Mesenchymal stem cell (in vitro differentiated cells and primary cell): ENCODE results near the gene CDK14.
A peak's percentile ranks its signal among the peaks of the same experiment; 100 is the strongest.

ENCODE experiments used
- DNase-seq: peaks from one replicate; pipeline ENCODE4 v3.0.0-alpha.2; 2013
- H2AFZ ChIP-seq: one replicate; pipeline ENCODE4 v1.6.1; 2013; ENCODE audit warnings: low read depth, mild to moderate bottlenecking, control low read depth, inconsistent platforms, low read length, moderate library complexity
- H2AK5ac ChIP-seq: 2 replicates; pipeline ENCODE4 v1.6.1; 2013; ENCODE audit warnings: low read length, moderate library complexity, mild to moderate bottlenecking, inconsistent platforms; ENCODE audit not compliant: severe bottlenecking
- H2BK120ac ChIP-seq: one replicate; pipeline ENCODE4 v1.6.1; 2013; ENCODE audit warnings: low read depth, mild to moderate bottlenecking, inconsistent platforms, low read length, moderate library complexity
- H2BK12ac ChIP-seq, 2 experiments: one replicate each; pipeline ENCODE4 v1.6.1; 2013; ENCODE audit warnings: inconsistent platforms in 2 of 2, low read length in 2 of 2, mild to moderate bottlenecking in 2 of 2, moderate library complexity in 2 of 2, control low read depth in 1 of 2
- H2BK15ac ChIP-seq: one replicate; pipeline ENCODE4 v1.6.1; 2013; ENCODE audit warnings: mild to moderate bottlenecking, low read depth, inconsistent platforms; ENCODE audit not compliant: poor library complexity, severe bottlenecking
- H2BK5ac ChIP-seq: 2 replicates; pipeline ENCODE4 v1.6.1; 2013; ENCODE audit warnings: low read depth, mild to moderate bottlenecking, low read length, control low read depth, inconsistent platforms; ENCODE audit not compliant: poor library complexity, severe bottlenecking
- H3K14ac ChIP-seq, 2 experiments: one replicate each; pipeline ENCODE4 v1.6.1; 2013; ENCODE audit warnings: inconsistent platforms in 2 of 2, low read length in 2 of 2, control low read depth in 1 of 2, mild to moderate bottlenecking in 1 of 2, moderate library complexity in 1 of 2
- H3K18ac ChIP-seq, 2 experiments: one replicate each; pipeline ENCODE4 v1.6.1; 2013; ENCODE audit warnings: inconsistent platforms in 2 of 2, low read length in 2 of 2, control low read depth in 1 of 2, low read depth in 1 of 2, mild to moderate bottlenecking in 1 of 2
- H3K23ac ChIP-seq, 2 experiments: one replicate each; pipeline ENCODE4 v1.6.1; 2013; ENCODE audit warnings: inconsistent platforms in 2 of 2, low read length in 2 of 2, mild to moderate bottlenecking in 2 of 2, moderate library complexity in 2 of 2, control low read depth in 1 of 2
- H3K27ac ChIP-seq: 2 replicates; pipeline ENCODE4 v1.5.1; 2013; ENCODE audit warnings: mild to moderate bottlenecking, moderate library complexity, low read length, control low read depth, inconsistent platforms; ENCODE audit not compliant: poor library complexity, severe bottlenecking
- H3K27me3 ChIP-seq, 2 experiments: 2 replicates each; pipeline versions ENCODE4 v1.6.1 to v1.7.0; 2013; ENCODE audit warnings: low read length in 2 of 2, mild to moderate bottlenecking in 2 of 2, moderate library complexity in 2 of 2, control low read depth in 1 of 2, inconsistent platforms in 1 of 2; ENCODE audit not compliant: control insufficient read depth in 1 of 2, insufficient read depth in 1 of 2
- H3K36me3 ChIP-seq, 2 experiments: 2 replicates each; pipeline versions ENCODE4 v1.6.1 to v1.7.0; 2013; ENCODE audit warnings: low read length in 2 of 2, control low read depth in 1 of 2, inconsistent platforms in 1 of 2, low read depth in 1 of 2, mild to moderate bottlenecking in 1 of 2; ENCODE audit not compliant: insufficient read depth in 2 of 2, control insufficient read depth in 1 of 2
- H3K4ac ChIP-seq, 2 experiments: one replicate each; pipeline ENCODE4 v1.6.1; 2013; ENCODE audit warnings: inconsistent platforms in 2 of 2, low read length in 2 of 2, mild to moderate bottlenecking in 2 of 2, moderate library complexity in 2 of 2, control low read depth in 1 of 2, low read depth in 1 of 2
- H3K4me1 ChIP-seq: 2 replicates; pipeline ENCODE4 v1.6.1; 2013; ENCODE audit warnings: low read depth, low read length, control low read depth; ENCODE audit not compliant: control insufficient read depth, insufficient read depth
- H3K4me2 ChIP-seq: 2 replicates; pipeline ENCODE4 v1.6.1; 2013; ENCODE audit warnings: low read length, mild to moderate bottlenecking, inconsistent platforms; ENCODE audit not compliant: poor library complexity, severe bottlenecking
- H3K4me3 ChIP-seq, 2 experiments: 2 replicates each; pipeline versions ENCODE4 v1.5.1 to v1.7.0; 2013; ENCODE audit warnings: low read length in 2 of 2, mild to moderate bottlenecking in 2 of 2, control low read depth in 1 of 2, low read depth in 1 of 2; ENCODE audit not compliant: insufficient read depth in 1 of 2
- H3K79me1 ChIP-seq: replicated peaks from 2 replicates; pipeline ENCODE4 v1.6.1; 2013; ENCODE audit warnings: mild to moderate bottlenecking, control low read depth, low read length, inconsistent platforms; ENCODE audit not compliant: poor library complexity, severe bottlenecking
- H3K9ac ChIP-seq: 2 replicates; pipeline ENCODE4 v1.7.0; 2013; ENCODE audit warnings: mild to moderate bottlenecking, low read length, moderate library complexity
- H3K9me3 ChIP-seq: 2 replicates; pipeline ENCODE4 v1.7.0; 2013; ENCODE audit warnings: mild to moderate bottlenecking, low read length; ENCODE audit not compliant: control insufficient read depth
- H4K8ac ChIP-seq: one replicate; pipeline ENCODE4 v1.6.1; 2013; ENCODE audit warnings: inconsistent platforms, mild to moderate bottlenecking, low read length, moderate library complexity
- H4K91ac ChIP-seq: one replicate; pipeline ENCODE4 v1.6.1; 2013; ENCODE audit warnings: mild to moderate bottlenecking, low read length, inconsistent platforms
- WGBS: methylation state at CpG from one replicate; pipeline ENCODE4 v1.1.7; 2013; ENCODE audit warnings: mixed read lengths; 5-methylcytosine and 5-hydroxymethylcytosine counted together

Gene CDK14

DNA sequence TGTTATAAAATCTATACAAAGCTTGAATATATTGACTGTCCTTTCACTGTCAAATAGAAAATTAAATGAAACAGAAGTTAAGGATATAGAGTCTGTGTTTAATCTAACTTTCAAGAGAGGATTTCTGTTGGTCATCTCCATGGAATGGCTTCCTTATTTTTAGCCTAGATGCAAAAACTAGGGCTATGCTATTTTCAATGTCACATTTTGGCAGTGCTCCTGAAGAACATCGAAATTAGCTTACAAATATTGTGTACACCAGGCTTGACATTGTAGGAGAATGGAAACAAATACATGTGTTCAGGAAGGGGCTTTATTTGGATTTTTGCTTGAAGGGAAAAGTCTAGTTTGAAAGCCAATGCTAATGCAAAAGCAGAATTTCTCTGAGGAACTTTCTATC is 295.4 kb downstream of the CDK14 start:
- H2AK5ac ChIP-seq = no peak overlapping the region
- no peak overlapping the region for H3K27ac ChIP-seq
- no peak overlapping the region for H3K23ac ChIP-seq
- H3K18ac ChIP-seq = no peak overlapping the region
- H3K9ac ChIP-seq = no peak overlapping the region
- no peaks in the 10 kb centered on the region for H3K79me1 ChIP-seq
- H4K8ac ChIP-seq = no peak overlapping the region
- no peaks in the 10 kb centered on the region for H3K4me1 ChIP-seq
- no peak overlapping the region for H3K4me2 ChIP-seq
- H2BK15ac ChIP-seq = no peak overlapping the region
- H3K36me3 ChIP-seq = no peaks in the 10 kb centered on the region
- H2BK5ac ChIP-seq = no peak overlapping the region
- no peak overlapping the region for H3K4ac ChIP-seq
- no peak overlapping the region for H2BK120ac ChIP-seq
- no peaks in the 10 kb centered on the region for H3K27me3 ChIP-seq
- no peak overlapping the region for H3K4me3 ChIP-seq
- H2BK12ac ChIP-seq = no peak overlapping the region
- no peak for DNase-seq
- no peak overlapping the region for H4K91ac ChIP-seq
- H3K14ac ChIP-seq = no peak overlapping the region
- H2AFZ ChIP-seq = no peak overlapping the region
- no peaks in the 10 kb centered on the region for H3K9me3 ChIP-seq
- 100% methylated on average over 1 of the region's 1 CpG for WGBS

DNA sequence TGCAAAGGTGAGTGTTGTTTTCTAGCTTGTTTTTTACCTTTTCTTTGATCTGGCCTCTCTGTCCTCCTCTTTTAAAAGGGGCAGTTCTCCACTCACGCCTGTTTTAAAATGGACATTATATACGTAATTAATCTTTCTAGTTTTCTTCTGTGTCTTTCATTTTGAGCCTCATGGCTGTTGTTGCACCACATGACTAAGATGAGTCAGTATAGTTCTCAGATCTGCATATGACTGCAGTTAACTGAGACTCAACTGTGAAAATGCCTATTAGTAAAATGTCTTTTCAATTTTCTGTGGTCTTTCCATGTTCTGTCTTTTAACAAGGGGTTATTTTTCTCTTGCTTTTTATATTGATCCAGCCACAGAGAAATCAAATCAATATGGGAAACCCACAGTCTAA is 296.1 kb downstream of the CDK14 start:
- Histone ChIP-seq H3K4me2 (no peak overlapping the region), H3K23ac (no peak overlapping the region), H3K4ac (no peak overlapping the region), H3K4me3 (no peak overlapping the region), H3K27me3 (no peaks in the 10 kb centered on the region), H3K36me3 (no peaks in the 10 kb centered on the region), H3K9ac (no peak overlapping the region), H2BK5ac (no peak overlapping the region), H2BK12ac (no peak overlapping the region), H3K27ac (no peak overlapping the region), H3K79me1 (no peaks in the 10 kb centered on the region), H3K4me1 (no peaks in the 10 kb centered on the region), H3K18ac (no peak overlapping the region), H4K8ac (no peak overlapping the region), H2AFZ (no peak overlapping the region), H4K91ac (no peak overlapping the region), H2AK5ac (no peak overlapping the region), H3K14ac (no peak overlapping the region), H2BK15ac (no peak overlapping the region), H3K9me3 (no peaks in the 10 kb centered on the region), H2BK120ac (no peak overlapping the region)
- peak; percentile 8 for DNase-seq
- no CpG with 5 or more reads among the region's 2 CpGs for WGBS

DNA sequence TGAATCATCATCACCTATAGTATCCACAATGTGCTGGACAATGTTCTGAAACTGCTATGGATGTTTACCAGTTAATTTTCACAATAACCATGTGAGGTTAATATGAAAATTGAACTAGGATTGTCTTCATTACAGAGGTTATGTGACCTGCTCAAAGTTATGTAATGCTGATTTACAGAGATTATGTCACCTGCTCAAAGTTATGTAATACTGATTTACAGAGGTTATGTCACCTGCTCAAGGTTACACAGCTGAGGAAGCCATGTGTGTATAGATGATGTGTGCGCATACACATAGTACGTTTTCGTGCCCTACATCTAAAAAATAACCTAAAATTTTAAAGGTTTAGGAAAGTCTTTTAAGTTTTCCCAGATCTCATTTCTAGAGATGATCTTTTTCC is 298.0 kb downstream of the CDK14 start:
- H3K36me3 ChIP-seq = no peaks in the 10 kb centered on the region
- H2BK12ac ChIP-seq = no peak overlapping the region
- no peak overlapping the region for H2BK15ac ChIP-seq
- WGBS = no CpG with 5 or more reads among the region's 3 CpGs
- H3K4me2 ChIP-seq = no peak overlapping the region
- H3K79me1 ChIP-seq = no peaks in the 10 kb centered on the region
- DNase-seq = no peak
- H4K8ac ChIP-seq = no peak overlapping the region
- no peak overlapping the region for H2BK120ac ChIP-seq
- H2AK5ac ChIP-seq = no peak overlapping the region
- H4K91ac ChIP-seq = no peak overlapping the region
- H2BK5ac ChIP-seq = no peak overlapping the region
- no peak overlapping the region for H3K14ac ChIP-seq
- H3K9me3 ChIP-seq = no peaks in the 10 kb centered on the region
- H3K23ac ChIP-seq = no peak overlapping the region
- H3K4me1 ChIP-seq = no peaks in the 10 kb centered on the region
- H3K4ac ChIP-seq = no peak overlapping the region
- H3K4me3 ChIP-seq = no peak overlapping the region
- no peak overlapping the region for H3K27ac ChIP-seq
- no peaks in the 10 kb centered on the region for H3K27me3 ChIP-seq
- no peak overlapping the region for H3K18ac ChIP-seq
- H3K9ac ChIP-seq = no peak overlapping the region
- no peak overlapping the region for H2AFZ ChIP-seq

DNA sequence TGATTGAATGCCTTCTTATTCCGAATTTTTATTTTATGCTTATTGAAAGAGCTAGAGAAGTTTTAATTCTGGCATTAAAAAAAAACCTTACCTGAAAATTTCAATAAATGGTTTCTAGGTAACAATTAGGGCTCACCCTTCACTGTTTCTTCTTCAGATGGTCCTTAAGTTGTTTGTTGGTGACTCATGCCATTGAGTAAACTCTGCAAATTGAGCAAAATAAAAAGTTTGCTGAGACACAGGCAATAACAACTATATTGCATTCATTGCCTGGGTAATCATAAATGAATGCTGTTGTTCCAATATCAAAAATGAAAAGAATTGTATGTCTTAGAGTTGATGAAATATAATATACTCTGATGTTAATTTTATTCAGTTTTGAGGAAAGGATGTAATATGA is 300.3 kb downstream of the CDK14 start:
- H2AK5ac ChIP-seq = no peak overlapping the region
- H3K9me3 ChIP-seq = no peaks in the 10 kb centered on the region
- H3K79me1 ChIP-seq = no peaks in the 10 kb centered on the region
- H2BK5ac ChIP-seq = no peak overlapping the region
- H2BK120ac ChIP-seq = no peak overlapping the region
- no peak overlapping the region for H3K9ac ChIP-seq
- H3K36me3 ChIP-seq = no peaks in the 10 kb centered on the region
- H3K18ac ChIP-seq = no peak overlapping the region
- no peak overlapping the region for H3K4me2 ChIP-seq
- no peak overlapping the region for H2BK15ac ChIP-seq
- no peak overlapping the region for H2AFZ ChIP-seq
- H3K4me3 ChIP-seq = no peak overlapping the region
- WGBS = no CpG with 5 or more reads among the region's 1 CpG
- no peak overlapping the region for H3K27ac ChIP-seq
- no peak overlapping the region for H4K91ac ChIP-seq
- no peaks in the 10 kb centered on the region for H3K27me3 ChIP-seq
- H3K4me1 ChIP-seq = no peaks in the 10 kb centered on the region
- no peak overlapping the region for H3K14ac ChIP-seq
- H4K8ac ChIP-seq = no peak overlapping the region
- no peak overlapping the region for H3K23ac ChIP-seq
- H3K4ac ChIP-seq = no peak overlapping the region
- H2BK12ac ChIP-seq = no peak overlapping the region
- DNase-seq = peak; percentile 7
